Dermis blood vessel endothelial cell (primary cell): ENCODE measurements around the gene KCNJ8. TPM values are rescaled to one million over a fixed set of nuclear protein-coding genes. Genes with fewer than 3 reads are reported as not detected.

Experiments
- total RNA-seq: library from RNA; depleted of rRNA; stranded (reverse); fragments of >200 nt; gene quantifications from 2 replicates; pipeline ENCODE4 v1.2.3, GENCODE V29; 2014

The KCNJ8 gene
- total RNA-seq, 1 donor from 2014 or later: 0.17 TPM

Other genes starting within 250 kb of the KCNJ8 start
- gene SPX, start 248.4 kb downstream of the KCNJ8 start, total RNA-seq: 0.05 and 0.51 TPM in 2 replicates
- not detected in 2 replicates for gene GYS2, start 169.9 kb downstream of the KCNJ8 start, total RNA-seq
- gene LDHB, start 116.9 kb downstream of the KCNJ8 start, total RNA-seq: 438 and 588 TPM in 2 replicates
- 0.05 and 0.17 TPM in 2 replicates for gene ABCC9, start 166.7 kb upstream of the KCNJ8 start, total RNA-seq